Anterior cingulate cortex (tissue), 58 donors: ENCODE data around the gene ST7L.
A peak's percentile ranks its signal among the peaks of the same experiment; 100 is the strongest.

Source experiments
- DNase-seq, 58 donors: peaks; one replicate each; lab custom pipeline; 2025; lab: John Stamatoyannopoulos, UW

The ST7L gene

DNA sequence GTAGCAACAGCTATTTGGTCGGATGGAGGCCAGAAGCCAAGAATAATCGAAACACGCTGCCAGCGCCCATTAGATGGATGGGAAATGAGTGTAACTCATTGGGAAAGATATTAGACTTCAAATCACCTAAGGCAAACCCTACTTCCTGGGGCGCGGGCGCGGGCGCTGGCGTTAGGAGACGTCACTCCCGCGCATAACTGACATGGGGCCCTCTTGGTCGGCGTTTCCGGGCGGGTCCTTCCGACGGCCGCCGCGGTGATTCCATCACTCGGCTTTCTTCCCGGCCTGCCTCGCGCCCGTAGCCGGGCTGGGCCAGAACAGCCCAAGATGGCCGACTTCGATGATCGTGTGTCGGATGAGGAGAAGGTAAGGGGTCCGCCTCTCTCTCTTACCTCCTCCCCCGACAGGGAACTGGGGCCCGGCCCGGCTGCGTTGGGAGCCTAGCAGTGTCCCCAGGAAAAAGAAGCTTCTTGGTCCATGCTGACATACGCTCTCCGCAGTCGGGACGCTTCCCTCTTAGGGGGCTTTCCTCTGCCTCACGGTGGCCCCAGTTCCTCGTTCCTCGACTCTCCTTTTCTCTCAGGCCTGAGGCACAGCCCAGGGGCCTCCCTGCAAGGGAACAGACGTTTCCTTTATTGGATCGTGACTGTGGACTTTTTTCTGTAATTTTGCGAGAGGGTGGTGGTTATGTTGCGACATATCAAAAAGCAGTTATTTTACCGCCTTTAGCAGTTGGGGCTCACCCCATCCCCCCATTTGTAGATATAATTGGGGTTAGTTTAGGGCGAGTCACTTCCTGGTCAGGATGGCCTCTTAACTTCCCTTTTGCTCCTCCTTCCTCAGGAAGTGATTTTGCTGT is 806 bp upstream of the ST7L start, which contains the start of gene CAPZA1:
Gene CAPZA1 (plus strand): TSS at position 315 of the 859 bp plus-strand sequence. CDS start 13 bp downstream, at position 328.
- peak; percentile 47 to 93 (median 87) for DNase-seq

DNA sequence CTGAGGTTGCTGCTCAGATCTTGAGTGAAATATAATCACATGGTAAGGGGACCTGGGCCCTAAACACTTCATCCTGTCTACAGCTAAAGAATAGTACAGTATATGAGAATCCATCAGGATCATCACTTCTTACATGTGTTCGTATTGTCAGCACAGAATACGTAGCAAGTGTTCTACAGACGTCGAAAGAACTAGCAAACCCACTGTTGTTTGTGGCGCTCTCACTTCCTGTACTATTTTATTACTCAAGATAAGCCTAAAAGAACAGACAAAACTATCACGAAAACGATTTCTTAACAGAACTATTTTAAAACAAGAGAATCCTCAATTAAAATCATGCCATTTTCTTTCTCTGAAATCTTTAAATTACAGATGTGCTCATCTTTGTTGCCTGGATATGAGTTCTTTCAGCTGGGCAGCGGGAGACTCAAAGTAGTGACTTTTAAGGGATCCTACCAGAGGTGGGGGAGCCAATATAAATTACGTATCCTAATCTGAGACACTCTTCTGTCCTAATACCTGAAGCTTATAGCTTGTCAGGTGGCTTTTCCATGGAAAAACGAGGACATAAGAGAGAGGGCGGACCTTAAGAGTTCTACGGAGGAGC is 724 bp downstream of the ST7L start:
- no peak for DNase-seq

DNA sequence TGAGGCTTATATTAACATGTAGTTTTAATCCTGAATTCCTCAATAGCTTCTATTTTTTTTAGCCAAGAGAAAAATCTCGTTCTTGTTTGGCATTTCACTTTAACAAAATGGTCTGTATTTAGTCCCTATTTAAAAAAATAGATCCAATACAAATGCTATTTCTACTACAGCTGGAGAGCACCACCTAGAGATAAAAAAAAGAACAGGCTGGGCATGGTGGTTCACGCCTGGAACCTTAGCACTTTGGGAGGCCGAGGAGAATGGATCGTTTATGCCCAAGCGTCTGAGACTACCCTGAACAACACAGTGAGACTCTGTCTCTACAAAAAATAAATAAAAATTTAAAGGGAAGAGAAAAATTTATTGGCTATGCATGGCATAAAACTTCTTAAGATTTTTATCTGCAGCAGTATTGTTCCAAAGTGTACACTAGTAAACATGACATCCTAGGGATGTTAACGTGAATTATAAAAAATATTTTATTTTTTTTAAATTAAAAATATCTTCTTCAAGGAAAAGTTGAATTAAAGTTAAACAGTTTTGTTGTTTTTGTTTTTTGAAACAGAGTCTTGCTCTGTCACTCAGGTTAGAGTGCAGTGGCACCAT is 4.4 kb downstream of the ST7L start:
- no peak for DNase-seq

DNA sequence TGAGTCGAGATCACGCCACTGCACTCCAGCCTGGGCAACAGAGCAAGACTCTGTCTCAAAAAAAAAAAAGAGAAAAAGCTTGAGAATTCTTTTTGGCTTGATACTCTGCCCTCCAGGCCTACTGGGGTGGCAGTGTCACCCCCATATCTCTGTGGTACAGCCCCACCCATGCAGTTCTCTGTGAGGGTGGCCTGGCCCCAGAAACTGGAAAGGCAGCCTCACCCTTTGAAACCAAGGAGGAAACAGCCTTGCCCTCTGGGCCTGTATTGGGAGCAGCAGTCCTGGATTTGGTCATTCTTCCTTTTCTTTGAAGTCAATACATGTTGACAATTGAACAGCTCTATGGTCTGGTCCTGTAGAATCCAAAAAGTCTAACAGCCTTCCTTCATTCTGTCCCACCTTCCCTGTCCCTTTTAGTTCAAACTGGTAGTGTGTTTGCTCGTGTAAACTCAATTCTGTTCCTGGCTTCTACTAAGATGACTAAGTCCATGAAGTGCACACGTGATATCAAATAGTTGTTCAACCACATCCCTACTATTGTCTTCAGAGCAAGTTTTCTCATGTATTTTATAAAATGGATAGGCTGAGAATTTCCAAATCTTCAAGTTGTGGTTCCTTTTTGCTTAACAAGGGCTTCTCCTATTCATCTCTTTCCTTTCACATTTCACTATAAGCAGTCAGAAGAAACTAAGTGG is 13.2 kb downstream of the ST7L start:
- no peak for DNase-seq

DNA sequence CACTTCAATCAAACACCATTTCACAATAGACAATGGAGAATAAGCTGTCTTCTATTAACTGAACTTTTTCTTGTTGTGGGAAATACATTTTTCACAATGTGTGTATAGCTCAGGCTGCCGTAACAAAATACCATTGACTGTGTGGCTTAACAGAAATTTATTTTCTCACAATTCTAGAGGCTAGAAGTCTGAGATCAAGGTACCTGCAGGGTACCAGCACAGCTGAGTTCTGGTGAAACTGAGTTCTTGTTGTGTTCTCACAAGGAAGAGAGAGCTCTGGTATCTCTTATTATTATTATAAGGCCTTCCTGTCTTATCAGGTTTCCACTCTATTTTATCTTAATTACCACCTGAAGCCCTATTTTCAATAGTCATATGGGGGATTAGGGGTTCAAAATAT is 15.4 kb downstream of the ST7L start:
- no peak for DNase-seq

DNA sequence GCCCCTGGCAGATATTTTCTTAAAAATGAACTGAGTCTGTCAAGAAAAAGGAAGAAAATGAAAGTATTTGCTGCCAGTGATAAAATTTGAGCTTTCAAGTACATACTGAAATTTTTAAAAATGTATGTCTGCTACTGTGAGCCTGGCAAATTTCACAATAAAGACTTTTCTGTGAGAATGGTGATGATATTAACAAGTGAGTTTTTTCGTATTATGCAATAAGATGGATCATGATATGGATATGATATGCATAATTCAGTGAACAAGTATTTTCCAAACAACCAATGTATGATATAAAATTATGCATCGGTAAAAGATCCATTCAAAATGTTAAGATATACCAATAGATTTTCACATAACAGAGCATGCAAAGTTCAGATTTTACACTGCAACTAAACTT is 15.9 kb downstream of the ST7L start:
- no peak for DNase-seq

DNA sequence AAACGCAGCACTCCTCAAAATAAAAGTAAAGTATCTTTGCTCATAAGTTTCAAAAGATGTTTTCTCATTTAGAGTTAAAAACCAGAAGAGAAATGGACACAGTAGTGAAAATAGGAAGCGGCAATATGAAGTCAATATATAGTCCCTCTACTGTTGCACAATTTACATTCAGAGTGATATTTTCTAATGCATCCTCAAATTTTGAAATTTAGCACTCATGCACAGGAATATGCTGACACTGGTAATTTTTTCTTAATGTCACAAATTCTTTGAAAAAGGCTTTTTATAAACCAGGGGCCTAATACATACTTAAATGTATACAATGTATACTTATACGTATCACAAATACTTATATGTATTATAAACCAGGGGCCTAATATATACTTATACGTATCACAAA is 19.5 kb downstream of the ST7L start:
- DNase-seq, result no peak

DNA sequence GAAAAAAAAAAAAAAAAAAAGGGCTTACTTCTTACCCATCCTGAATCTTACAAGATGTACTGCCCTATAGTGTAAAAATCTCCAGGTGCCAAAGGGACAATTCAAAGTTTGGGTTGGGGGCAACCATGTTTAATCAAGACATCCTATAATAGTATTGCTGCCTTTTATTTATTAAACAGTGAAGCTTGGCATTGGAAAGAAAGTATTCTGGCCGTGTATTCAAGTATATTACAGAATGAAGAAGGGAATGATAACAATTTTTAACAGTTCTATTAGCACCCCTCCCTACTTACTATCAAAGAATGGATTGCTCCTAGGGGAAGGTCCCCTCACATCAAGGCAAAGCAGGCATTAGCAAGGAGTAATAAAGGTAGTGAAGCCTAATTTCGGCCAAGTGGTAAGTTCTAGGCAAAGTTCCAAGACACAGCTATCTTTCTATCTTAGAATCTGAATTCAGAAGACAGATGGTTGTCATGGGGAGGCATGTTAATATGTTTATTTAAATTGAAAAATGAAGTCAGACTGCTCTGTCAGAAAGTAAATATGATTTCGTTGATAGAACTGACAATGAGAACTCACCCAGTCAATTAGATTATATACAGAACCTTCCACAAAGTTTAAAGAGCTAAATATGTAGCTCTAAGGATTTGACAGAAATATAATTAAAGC is 24.6 kb downstream of the ST7L start:
- DNase-seq, result no peak

DNA sequence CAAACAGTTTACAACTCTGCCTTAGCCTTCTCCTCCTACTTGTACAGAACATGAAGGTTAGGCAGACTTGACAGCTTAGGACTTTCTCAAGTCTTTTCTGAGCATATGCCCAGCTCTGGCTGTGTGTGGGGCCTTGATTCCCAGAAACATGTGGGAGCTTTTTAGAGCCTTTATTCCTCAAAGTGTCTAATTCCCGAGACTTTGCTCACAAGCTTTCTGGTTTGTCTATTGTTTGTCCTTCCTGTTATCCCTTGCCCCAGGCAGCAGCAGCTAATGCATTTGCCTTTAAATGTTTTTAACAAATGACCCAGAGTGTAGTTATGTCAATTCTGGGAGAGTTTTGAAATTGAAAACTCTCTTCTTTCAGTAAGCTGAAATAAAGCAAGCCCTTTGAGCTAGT is 29.2 kb downstream of the ST7L start:
- DNase-seq, result no peak

DNA sequence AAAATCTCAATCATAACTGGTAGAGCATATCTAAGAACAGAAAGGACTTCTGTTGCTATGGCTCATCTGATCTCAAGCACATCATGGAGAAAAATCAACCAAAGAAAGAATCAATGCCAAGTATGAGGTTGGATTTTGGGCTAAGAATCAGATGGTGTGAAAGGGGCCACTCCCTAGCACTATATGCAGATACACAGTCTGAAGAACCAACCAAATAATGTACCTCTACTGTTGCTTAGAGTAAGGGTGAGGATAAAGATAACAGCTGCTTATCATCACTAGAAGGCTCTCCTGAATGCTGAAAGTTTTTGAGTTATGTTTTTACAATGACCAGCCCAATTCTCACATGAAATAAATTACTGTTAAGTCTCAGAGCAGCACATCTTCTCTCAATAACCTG is 35.6 kb downstream of the ST7L start:
- DNase-seq, result no peak

DNA sequence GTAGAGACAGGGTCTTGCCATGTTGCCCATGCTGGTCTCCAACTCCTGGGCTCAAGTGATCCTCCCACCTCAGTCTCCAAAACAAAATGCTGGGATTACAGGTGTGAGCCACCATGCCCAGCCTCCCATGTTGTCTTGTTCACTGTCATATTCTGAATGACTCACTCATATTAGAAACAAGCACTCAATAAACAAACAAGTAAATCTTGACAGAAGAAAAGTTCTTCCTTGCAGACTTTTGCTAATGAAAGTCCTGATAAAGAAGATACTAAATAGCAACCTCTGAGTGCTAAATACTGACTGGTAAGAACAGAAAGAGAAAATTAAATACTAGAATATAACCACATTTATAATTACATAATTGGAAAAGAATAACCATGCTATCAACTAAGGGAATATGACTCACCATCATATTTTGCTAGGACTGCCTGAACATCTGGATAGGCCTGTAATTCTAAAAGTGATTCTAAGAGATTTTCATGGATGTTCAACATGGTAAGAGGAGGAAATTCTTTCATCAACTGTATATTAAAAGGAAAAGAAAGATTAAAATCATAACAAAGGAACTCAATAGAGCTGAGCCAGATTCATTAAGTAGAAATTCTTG is 37.3 kb downstream of the ST7L start:
- DNase-seq, result no peak

DNA sequence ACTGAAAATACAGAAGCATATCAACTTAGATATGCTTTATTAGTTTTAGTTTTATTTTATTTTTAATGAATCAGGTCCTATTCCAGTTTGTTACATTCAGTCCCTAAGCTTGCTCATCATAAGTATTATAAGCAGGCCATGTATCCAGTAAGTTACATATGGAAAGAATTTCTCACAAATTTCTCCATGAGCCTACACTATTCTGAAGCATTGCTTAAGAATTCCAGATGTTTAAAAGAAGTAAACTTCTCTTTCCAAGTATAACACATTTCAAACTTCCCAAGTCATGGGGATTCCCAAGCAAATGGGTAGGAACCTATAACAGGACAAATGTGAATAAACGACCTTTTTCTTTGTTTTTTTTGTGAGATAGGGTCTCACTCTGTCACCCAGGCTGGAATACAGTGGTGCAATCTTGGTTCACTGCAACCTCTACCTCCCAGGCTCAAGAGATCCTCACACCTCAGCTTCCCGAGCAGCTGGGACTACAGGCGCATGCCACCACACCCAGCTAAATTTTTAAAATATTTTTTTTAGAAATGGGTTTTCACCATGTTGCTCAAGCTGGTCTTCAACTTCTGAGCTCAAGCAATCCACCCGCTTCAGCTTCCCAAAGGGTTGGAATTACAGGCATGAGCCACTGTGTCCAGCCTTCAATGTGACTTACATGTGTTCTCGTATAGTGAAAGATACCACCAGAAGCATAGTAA is 39.0 kb downstream of the ST7L start:
- no peak for DNase-seq

DNA sequence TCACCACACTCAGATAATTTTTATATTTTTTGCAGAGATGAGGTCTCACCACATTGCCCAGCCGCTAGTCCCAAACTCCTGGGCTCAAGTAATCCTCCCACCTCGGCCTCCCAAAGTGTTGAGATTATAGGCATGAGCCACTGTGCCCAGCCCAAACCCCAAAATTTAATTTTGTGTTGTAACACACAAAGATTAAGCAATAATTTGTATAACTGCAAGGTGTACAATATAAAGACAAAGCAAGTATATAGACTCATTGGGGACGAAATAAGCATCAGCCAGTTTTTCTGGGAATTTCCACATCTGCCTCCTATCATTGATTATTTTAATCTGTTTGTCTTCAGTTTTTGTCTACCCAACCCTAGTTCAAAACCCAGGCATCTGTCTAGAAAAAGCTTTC is 42.7 kb downstream of the ST7L start:
- no peak for DNase-seq

DNA sequence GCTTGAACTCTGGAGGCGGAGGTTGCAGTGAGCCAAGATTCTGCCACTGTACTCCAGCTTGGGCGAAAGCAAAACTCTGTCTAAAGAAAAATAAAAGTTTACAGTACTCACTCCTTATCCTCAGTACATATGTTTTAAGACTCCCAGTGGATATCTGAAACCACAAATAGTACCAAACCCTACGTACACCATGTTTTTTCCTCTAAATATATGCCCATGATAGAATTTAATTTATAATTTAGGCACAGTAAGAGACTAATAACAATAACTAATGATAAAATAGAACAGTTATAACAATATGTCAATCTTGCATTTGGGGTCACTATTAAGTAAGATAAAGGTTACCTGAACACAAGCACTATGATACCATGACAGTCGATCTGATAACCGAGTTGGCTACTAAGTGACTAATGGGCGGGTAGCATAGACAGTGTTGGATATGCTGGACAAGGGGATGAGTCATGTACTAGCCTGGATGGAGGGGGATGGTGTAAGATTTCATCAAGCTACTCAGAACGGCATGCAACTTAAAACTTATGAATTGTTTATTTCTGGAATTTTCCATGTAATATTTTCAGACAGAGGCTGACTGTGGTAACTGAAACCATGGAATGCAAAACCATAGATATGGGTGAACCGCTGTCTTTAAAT is 43.7 kb downstream of the ST7L start:
- no peak for DNase-seq

DNA sequence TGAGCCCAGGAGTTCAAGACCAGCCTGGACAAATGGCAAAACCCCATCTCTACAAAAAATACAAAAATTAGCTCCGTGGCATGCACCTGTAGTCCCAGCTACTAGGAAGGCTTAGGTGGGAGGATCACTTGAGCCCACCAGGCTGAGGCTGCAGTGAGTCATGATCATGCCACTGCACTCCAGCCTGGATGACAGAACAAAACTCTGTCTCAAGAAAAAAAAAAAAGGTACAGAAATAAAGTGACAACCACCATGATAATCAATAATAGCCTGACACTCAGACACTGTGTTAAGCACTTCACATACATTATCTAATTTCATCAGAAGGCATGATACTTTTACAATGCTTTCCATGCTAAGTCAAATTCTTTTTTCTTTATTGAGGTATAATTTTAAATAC is 53.1 kb downstream of the ST7L start:
- DNase-seq, result no peak

DNA sequence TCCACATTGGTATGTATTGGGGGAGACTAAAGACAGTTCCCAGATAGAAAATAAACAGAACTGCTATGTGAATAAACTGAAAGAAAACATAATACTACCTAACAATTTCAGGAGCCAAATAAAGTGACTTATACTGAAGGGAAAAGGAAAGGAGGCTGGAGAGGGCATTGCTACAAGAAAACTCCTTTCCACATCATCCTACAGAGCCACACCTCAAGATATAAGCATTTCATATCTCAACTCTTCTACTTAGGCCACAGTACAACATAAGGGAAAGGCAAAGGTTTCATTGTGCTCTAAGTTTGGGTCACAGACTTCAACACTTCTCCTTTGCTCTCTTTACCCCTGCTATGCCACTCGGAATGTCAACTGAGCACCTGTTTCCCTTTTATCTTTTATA is 54.9 kb downstream of the ST7L start:
- DNase-seq, result no peak

DNA sequence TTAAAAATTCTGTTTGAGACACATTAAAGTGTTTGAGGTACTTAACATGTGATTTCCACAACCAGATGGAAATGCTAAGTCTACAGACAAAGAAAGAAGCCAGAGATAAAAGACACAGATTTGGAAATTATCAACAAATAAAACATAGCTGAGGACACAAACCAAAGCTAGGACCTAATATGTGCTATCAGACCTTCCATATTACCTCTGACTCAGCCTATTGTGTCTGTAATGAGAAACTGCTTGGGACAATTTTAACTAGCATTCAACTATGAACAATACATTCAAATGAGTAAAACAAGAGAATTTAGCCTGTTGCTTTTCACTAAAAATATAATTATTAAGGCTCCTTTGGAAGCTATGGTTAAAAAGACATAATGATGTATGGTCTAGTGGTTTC is 55.6 kb downstream of the ST7L start:
- DNase-seq, result no peak

DNA sequence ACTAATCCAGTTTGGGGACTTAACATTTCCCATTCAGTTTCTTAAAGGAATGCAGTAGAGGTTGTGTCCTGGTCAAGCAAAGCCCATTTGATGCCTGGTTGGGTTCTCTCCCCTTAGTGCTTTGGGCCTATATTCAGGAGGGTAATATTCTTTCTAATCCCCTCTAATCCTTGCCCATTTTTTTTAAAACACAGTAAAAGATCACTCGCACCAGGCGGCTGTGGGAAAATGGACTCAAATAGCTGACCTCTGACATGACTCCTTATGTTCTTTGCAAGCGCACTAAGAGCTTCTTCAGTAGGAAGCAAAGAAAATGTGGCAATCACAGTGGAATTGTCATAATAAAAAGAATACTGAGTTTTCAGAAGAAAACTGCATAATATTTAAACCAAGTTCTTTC is 60.3 kb downstream of the ST7L start:
- DNase-seq, result no peak

DNA sequence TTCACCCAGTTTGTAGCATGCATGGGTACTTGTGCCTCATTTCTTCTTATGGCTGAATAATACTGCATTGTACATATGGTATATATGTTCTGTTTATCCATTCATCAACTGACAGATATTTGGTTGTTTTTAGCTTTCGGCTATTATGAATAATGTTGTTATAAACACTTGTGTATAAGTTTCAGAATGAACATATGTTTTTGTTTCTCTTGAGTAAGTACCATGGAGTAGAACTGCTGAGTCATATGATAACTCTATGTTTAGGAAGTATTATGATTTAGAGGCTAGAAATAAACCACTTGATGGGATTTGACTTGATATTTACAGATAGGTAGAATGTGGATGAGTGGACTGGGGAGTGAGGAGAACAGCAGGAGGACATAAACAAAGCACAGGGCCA is 61.6 kb downstream of the ST7L start:
- DNase-seq, result no peak
